NCI-H82 treated with DMSO at 0.1 percent for 48 hours (cell line): Measurements from ENCODE around the gene GPR137B.
A peak's percentile ranks its signal among the peaks of the same experiment; 100 is the strongest.
"Not testable (repeated sequence)": the region's sequence is repeated elsewhere in the genome, so short reads cannot be mapped to it uniquely, and the experiment has no call there.

Experiments
- DNase-seq: peaks from one replicate; lab custom pipeline; 2025; ENCODE audit not compliant: unreplicated experiment; lab: John Stamatoyannopoulos, UW

GPR137B gene

DNA sequence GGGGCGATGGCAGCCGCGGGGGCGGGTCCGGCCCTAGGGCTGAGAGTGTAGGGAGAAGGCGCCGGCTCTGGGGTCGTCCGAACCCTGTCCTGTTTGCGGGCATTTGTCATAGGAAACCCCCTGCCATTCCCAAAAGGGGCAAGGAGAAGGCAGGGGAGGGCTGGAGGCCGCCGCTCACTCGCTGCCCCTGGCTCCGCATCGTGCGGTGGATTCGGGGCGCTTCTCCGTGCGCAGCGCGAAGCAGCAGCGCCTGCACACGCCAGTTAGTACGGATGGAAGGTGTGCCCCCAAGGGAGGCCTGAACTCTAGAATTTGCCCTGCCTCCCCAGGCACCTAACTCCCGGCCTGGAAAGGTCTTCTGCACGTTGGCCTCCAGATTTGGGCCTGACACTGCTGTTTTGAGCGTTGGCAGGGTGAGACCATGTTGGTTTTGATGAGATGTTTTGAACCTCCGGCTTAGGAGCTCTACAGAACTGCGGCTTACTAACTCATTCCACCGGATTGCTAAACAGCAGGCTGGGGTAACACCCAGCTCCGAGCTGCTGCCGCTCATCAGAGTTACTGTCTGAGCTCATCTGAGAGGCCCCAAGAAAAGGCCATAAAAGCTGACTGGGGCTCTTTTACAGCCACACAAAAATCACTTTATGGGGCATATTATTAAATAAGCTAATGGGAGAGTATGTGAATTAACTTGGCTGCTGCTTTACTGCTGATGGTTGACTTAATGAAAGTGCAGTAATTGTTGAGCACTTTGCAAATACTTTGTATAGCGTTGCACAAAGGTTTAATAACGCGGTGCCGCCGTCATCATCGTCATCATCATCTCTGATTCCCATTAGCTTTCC, 987 bp downstream of the GPR137B start:
- no peak for DNase-seq

DNA sequence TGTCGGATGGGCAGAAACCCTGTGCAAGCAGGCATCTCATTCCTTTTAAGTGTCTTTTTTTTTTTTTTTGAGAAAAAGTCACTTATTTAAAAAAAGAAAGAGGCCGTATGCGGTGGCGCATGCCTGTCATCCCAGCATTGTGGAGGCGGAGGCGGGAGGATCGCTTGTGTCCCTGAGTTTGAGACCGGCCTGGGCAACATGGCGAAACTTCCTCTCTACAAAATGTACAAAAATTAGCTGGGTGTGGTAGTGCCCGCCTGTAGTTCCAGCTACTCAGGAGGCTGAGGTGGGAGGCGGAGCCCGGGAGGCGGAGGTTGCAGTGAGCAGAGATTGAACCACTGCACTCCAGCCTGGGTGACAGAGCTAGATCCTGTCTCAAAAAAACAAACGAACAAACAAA, 1.7 kb downstream of the GPR137B start:
- no peak for DNase-seq

DNA sequence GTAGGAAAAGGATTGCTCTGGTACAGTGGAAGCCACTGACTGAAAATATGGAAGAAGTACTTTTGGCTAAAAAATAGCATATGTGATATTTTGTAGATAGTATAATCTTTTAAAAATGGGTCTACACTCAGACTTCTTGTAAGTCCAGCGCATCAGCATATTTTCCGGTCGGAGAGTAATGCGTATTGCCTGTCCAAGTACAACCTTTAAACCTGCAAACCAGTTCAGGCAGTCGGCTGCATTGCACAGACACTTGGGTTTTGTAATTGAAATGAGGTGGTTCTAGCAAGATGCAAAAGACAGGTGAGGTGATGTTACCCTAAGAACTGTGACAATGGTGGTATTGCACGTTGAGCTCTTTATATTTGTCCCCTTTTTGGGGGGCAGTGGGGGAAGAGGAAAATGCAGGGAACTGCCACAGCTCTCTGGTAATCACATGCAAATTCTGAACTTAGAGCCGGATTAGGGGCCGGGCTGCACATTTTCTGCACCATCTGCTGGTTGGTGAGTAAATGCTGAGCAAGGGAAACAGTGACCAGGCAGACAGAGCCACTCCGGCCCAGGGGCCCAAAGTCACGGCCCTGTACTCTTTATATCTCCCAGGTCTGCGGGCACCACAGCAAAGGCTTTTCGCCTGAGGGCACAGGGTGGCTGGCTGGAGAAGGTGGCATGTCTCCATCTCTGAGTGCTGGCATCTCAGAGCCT, 2.3 kb downstream of the GPR137B start:
- peak; percentile 64 for DNase-seq

DNA sequence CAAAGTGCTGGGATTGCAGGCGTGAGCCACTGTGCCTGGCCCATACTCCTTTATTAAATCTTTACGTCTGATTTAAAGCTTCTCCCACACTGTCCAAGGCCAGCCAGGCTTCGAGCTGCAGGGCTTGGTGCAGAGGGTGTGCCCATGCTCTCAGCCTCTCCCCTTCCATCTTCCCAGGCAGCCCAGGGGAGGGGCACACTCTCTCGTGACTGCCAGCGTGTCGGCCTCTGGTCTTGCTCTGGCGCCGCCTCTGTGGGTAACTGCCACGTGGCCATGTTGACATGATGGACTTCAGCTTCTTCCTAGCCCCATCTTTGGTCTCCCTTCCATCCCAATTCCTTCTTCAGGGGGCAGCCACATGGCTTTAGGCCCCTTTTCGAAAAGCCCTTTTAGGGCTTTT, 4.7 kb downstream of the GPR137B start:
- DNase-seq, result no peak

DNA sequence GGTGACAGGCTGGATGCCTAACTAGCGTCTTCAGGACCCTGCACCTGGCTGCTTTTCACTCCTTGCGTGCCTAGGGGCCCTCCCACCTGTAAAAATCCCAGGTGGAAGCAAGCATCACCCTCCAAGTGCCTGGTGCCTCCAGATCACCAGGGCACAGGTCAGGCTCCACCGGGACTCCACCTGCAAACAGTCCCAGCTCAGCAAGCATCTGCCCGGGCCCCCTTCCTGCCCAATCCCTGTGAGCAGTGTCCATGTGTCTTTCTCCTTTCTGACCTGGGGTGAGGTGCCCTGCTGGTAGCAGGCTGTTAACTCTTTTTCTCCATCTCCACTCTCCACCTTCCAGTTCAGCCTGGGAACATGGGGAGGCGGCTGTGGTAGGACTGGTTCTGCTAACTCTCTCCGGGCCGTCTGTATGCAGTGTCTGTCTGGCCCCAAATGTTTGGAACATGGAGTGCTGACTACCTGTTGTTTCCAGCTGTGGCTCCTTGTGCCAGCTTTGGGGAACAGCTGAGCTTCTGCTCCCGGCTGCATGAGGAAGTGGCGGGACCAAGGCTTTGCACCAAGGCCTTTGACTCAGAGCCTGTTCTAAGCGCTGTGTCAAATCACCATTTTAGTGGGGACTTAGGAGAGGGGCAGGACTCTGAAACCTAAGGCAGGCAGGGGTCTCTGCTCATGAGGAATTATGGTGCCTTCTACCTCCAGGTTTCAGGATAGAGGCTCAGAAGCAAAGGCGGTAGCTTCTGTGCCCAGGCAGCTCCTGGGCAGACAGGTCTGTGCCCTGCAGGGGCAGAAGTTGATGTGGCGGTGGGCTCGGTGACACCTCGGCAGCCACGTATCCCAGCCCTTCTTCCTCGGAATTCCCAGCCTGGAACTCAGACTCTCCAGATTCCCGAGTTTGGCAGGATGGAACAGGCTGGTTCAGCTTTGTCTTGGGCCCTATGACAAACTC, 5.5 kb downstream of the GPR137B start:
- no peak for DNase-seq

DNA sequence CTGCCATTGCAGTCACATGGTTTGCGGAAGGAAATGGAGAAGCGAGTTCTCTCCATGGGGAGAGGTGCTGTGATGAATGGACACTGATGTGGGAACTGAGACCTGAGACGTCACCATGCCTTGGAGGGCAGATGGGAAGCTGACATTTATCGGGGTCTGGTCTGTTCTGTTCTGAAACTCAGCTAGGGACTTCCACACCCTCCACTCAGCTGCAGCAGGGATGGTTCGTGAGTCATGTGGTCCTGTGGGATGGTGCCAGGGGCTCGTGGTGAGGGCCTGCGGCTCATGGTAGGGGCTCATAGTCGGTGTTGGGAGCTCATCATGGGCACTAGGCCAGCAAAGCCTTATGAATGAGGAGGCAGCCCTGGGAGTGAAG, 6.1 kb downstream of the GPR137B start:
- DNase-seq, result no peak

DNA sequence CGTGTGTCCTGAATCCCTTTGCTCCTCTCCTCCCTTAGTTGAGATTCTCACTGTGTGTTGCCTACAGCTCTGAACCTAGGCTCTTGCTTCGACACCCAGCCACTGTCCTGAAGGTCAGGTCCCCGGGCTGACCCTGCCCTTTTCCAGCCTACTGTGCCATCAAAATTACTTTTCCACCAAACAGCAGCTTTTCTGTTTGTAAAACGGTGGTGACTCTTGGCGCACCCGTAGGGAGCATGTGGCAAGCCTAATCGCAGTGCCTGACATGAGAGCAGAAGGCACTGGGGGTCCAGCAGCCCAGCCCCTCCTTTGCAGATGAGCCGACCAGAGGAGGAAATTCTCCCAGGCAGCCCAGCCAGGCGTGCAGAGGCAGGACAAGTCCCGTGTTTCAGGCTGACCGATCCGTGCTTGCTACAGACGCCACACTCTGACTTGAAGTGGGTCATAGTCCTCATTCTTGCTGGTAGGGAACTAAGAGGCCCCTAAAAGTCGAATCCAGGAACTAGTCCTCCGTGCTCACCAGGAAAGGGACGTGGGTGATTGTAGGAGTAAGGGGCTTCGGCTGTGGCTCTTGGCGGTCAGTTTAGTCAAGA, 6.8 kb downstream of the GPR137B start:
- no peak for DNase-seq

DNA sequence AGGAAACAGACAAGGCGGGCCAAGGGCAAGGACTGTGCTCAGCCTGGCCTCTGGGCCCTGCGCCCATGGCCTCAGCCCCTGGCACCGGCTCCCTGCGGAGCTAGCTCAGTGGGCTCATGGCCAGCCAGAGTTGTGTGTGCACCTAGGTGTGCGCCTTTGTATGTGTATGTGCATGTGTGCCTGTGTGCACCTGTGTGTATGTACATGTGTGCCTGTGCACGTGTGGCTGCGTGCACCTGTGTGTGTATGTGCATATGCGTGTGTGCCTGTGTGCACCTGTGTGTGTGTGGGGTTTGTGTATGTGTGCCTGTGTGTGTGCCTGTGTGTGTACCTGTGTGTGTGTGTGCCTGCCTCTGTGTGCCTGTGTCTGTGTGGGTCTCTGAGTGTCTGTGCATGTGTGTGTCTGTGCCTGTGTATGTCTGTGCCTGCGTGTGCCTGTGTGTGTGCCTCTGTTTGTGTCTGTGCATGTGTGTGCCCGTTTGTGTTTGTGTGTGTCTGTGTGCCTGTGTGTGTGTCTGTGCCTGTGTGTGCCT, 7.4 kb downstream of the GPR137B start:
- no peak for DNase-seq

DNA sequence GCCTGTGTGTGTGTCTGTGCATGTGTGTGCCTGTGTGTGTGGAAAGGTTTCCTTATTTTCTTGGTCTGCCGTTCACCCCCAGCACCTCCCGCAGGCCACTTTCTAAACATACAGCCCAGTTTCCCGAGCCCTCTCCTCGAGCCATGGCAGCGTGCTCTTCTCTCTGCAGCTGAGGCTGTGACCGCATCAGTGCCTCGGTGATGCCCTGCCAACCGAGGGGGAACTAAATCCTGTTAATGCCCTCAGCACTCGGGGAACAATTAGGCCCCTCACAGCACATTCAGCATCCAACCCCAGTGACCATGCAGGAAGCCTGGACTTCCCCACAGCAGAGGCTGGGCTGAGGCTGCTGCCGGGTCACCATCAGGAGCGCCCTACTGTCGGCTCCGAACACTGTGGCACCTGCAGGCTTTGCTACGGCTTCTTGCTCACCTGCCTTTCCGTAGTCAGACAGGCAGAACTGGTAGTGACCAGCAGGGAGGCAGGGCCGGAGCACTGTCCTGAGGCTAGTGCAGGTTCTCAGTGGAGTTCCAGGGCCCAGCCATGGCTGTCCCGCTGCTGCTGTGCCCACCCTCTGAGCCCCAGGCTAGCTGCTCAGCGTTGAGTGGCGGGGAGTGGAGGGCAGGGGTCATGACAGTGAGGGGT, 8.1 kb downstream of the GPR137B start:
- DNase-seq, result no peak

DNA sequence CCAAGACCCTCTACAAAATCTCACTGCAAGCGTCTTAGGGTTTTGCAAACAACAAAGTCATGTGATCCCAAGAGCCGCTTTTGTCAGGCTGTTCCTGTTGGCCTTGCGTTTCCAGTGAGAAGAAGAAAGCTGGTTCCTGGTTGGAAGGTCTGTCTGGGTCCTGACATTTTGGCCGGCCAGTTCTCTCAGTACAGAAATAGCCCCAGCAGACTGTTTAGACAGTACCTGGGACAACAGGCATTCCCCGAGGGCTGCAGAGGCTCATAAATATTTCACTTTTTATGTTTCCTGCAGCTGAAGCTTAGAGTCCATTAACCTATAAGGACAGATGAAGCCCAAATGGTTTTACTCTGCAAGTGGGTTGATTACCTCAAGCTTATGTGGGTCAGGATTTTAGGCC, 8.6 kb downstream of the GPR137B start:
- DNase-seq, result no peak

DNA sequence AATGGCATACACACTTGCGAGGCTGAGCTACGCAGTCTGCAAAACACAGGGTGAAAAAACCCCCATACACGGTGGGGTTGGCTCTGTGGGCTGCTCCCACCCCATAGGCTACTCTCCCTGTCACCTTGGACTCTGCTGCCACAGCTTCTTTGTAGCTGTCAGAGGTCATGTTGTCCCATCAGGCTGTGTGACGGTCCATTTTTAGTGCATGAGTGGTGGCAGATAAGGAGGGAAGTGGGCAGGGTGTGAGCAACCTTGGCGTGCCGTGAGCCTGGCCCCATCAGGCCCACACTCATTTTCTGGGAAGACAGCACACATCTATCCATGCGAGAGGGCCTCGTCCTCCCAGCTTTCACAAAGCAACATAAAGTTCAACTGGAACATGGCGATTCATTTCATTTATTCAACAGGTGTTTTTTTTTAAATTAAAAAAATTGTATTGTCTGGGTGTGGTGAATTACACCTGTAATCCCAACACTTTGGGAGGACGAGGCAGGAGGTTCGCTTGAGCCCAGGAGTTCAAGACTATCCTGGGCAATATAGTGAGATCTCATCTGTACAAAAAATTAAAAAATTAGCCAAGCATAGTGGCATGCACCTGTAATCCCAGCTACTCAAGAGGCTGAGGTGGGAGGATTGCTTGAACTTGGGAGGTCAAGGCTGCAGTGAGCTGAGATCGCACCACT, 9.5 kb downstream of the GPR137B start:
- no peak for DNase-seq

DNA sequence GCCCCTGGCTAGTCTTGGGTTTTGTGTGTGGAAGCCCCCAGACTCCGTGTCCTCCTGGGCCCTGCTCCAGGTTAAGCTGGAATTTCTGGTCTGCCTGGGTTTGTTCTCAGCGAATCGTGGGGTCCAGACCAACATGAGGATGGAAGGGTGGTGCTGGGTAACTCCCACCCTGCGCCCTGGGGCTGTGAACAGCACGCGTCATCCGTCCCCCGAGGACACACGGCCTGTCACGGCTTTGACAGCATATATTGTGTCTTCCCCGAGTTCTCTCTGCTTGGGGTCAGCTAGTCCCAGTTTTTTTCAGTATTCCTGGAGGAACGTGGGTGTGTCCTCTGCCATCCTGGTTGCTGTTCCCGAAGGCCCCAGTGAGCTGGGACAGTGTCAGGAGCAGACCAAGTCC, 11.8 kb downstream of the GPR137B start:
- no peak for DNase-seq

DNA sequence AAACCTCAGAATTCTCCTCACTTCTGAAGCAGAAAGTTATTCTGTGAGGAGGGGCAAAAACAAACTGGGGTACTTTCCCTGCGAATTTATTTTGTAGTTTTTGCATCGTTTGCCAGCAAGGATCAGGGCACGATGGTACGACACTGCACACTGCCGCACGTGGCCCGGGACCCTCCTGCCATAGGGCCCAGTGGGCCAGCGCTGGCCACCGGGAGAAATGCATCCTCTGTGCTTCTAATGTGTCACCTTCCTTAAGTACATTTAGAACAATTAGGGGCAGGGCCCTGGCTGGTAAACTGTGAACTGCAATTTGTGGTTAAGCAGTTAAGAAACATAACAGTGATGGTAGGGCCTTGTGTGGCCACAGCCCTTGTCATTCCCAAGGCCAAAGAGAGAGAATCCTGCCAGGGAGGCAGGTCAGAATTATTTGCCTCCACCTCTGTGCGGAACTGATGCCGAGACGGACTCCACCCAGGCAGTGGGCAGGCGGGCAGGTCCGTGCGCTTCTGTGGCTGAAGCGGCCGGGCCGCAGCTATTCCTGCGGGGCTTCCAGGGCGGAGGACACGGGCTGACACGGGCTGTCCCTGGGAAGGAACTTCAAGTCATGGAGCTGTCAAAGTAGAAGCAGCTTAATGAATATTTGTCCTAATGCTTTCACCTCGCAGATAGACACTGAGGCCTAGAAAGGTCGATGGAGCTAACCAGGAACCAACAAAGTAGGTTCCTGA, 12.5 kb downstream of the GPR137B start:
- DNase-seq, result no peak

DNA sequence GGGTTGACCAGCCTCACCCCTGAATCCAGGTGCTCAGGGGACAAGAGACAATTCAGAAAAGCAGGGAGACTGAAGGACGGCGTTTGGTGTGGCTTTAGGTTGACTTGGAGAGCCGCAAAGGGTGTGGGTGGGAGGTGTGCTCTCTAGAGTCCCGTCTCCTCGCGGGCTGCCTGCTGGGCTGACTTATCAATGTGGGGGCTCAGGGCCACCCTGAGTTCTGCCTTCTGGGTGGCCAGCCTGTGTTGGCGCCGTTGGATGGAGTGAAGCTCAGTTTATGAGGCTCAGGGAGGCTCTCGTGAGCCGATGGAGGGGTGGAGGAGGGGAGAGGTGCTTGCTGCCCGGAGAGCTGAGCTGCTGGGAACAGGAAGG, 13.0 kb downstream of the GPR137B start:
- no peak for DNase-seq

DNA sequence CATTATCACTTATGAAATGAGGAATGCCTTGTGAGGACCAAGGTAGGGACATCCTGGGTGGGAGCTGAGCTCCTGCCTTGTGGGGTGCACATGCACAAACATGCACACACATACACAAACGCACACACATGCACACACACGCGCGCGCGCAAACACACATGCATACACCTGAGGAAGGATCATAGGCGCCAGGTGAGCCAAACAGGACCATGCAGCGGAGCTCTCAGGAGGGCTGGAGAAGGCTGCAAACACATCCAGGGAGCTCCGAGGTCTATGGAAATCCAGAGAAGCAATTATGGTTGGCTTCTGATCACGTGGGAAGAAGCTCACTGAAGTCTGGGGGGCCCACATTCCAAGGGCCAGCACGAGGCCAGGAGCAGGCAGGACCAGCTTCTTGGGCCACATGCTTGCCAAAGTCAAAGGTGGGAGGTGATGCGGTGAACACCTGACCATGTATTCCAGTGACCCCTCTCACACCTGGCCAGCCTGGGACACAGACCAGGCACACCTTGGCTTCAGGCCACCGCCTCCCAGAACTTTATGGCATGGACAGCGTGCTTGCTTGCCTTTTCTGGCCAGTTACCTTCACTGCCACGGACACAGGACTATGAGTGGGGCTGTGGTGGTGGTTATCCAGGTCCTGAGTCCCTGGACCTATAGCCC, 13.6 kb downstream of the GPR137B start:
- no peak for DNase-seq

DNA sequence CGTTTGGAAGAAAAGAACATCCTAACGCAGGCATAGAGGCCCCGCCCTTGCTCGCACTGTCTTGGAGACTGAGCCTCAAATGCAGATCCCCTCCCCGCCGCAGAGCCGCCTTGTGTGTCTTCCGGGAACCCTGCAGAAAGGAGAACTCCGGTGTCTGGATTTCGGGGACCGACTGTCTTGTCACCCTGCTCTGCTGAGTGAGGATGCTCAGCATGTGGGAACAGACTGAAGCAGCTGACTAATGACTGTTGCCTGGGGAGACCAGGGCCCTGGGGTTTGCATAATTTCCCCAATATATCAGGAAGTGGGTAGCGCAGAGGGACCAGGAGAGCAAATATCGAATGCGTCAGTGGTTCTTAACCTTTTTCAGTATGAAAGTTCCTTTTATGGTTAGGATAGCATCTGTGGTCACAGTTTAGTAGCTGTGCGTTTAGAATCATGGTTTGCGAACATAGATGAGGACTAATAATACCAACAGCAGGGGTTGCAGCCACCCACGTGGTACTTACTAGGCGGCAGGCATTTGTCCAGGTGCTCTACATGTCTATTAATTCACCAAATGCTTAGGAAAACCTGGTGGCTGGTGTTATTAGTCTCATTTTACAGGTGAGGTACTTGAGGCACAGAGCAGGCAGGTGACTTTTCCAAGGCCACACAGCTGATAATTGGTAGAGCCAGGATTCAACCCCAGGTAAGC, 14.3 kb downstream of the GPR137B start:
- no peak for DNase-seq

DNA sequence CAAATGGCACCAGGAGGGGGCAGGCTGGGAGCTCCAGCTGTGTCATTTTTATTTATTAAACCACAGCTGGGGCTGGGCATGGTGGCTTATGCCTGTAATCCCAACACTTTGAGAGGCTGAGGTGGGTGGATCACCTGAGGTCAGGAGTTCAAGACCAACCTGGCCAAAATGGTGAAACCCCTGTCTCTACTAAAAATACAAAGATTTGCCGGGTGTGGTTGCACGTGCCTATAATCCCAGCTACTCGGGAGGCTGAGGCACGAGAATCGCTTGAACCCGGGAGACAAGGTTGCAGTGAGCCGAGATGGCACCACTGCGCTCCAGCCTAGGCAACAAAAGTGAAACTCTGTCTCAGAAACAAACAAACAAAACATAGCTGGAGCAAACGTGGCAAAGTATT, 15.7 kb downstream of the GPR137B start:
- DNase-seq, result not testable (repeated sequence)

DNA sequence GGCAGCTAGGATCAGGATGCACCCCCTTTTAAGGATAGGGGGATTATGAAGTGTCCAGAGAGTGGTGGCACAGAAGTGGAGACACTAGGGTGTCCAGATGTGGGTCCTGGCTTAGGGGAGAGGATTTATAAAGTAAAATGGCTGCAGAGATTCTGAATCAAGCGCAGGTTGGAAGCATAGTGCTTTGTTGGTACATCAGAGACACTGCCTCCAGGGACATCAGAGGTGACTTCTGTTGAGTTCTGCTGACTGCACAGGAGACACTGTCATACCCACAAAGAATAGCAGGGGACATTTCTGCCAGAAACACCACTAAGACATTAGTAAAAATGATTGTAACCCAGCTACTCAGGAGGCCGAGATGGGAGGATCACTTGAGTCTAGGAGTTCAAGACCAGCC, 16.4 kb downstream of the GPR137B start:
- no peak for DNase-seq
